Endothelial cell of umbilical vein (primary cell): ENCODE measurements around the gene NUBP1. TPM values are rescaled to one million over a fixed set of nuclear protein-coding genes. Genes with fewer than 3 reads are reported as not detected.

Source experiments
- BruUV-seq: library from RNA; stranded (reverse); fragments of 400-500 nt; replicated peaks from 2 replicates; lab custom pipeline; 2021; lab: Mats Ljungman, UMichigan
- CTCF ChIA-PET: fragments of 300-600, 350-600 bp; sonication (Branson Sonifier 250); formaldehyde crosslinking; loops from one replicate; lab custom pipeline; 2021; ENCODE audit warnings: antibody characterized with exemption, inconsistent platforms; lab: Charles Lee
- POLR2A ChIA-PET: fragments of 300-600, 350-600 bp; sonication (Branson Sonifier 250); formaldehyde crosslinking; loops from one replicate; lab custom pipeline; 2021; ENCODE audit warnings: antibody characterized with exemption, inconsistent platforms; lab: Charles Lee
- DNase-seq: peaks from one replicate; pipeline ENCODE4 v3.0.0-alpha.2; 2011; ENCODE audit warnings: low read depth, low spot score
- FAIRE-seq: peaks from 2 replicates; lab custom pipeline; 2011; peaks lifted over from hg19 to GRCh38; lab: Jason Lieb, UNC
- H2AFZ ChIP-seq: 2 replicates; pipeline ENCODE4 v1.6.0; 2012; ENCODE audit warnings: low read depth, low read length, control low read depth, inconsistent platforms
- H3K27ac ChIP-seq: 2 replicates; pipeline ENCODE4 v1.5.1; 2011; ENCODE audit warnings: low read depth, mild to moderate bottlenecking, control low read depth, low read length, moderate library complexity; ENCODE audit not compliant: insufficient read depth
- H3K27me3 ChIP-seq, 2 experiments: 2 replicates each; pipeline versions ENCODE4 v1.6.0 to v1.6.1; 2011; ENCODE audit warnings: low read length in 2 of 2, mixed read lengths in 1 of 2; ENCODE audit not compliant: control insufficient read depth in 2 of 2, insufficient read depth in 2 of 2
- H3K36me3 ChIP-seq, 2 experiments: 2 replicates in 1 of 2; 3 replicates in 1 of 2; pipeline ENCODE4 v1.5.1; 2011; ENCODE audit warnings: low read length in 2 of 2, mild to moderate bottlenecking in 1 of 2, moderate library complexity in 1 of 2; ENCODE audit not compliant: control insufficient read depth in 2 of 2, insufficient read depth in 2 of 2; ENCODE audit errors: extremely low read depth in 1 of 2
- H3K4me1 ChIP-seq: 3 replicates; pipeline ENCODE4 v1.5.1; 2011; ENCODE audit warnings: mild to moderate bottlenecking, low read length; ENCODE audit not compliant: control insufficient read depth, insufficient read depth; ENCODE audit errors: extremely low read depth
- H3K4me2 ChIP-seq: 2 replicates; pipeline ENCODE4 v1.6.1; 2011; ENCODE audit warnings: low read length, control low read depth, mixed read lengths; ENCODE audit not compliant: insufficient read depth
- H3K4me3 ChIP-seq, 3 experiments: fragments of 200-600 bp in 1 of 3; sonication (generic), shearing (Covaris generic) in 1 of 3; replicated peaks in 1 of 3; 2 replicates each; pipeline ENCODE4 v1.5.1; 2011 to 2016; ENCODE audit warnings: control low read depth in 3 of 3, low read length in 3 of 3, mild to moderate bottlenecking in 2 of 3, inconsistent platforms in 1 of 3, low read depth in 1 of 3, moderate library complexity in 1 of 3; ENCODE audit not compliant: insufficient read depth in 1 of 3
- H3K79me2 ChIP-seq: 2 replicates; pipeline ENCODE4 v1.6.0; 2012; ENCODE audit warnings: low read length, inconsistent platforms; ENCODE audit not compliant: control insufficient read depth, insufficient read depth
- H3K9ac ChIP-seq: replicated peaks from 2 replicates; pipeline ENCODE3; 2011; ENCODE audit warnings: low read length, control low read depth; ENCODE audit not compliant: insufficient read depth; ENCODE audit errors: extremely low read depth
- H3K9me1 ChIP-seq: replicated peaks from 3 replicates; pipeline ENCODE4 v1.6.0; 2011; ENCODE audit warnings: mild to moderate bottlenecking, low read length; ENCODE audit not compliant: control insufficient read depth, insufficient read depth; ENCODE audit errors: extremely low read depth
- H3K9me3 ChIP-seq: replicated peaks from 2 replicates; pipeline ENCODE4 v1.5.1; 2012; ENCODE audit warnings: low read length, inconsistent platforms; ENCODE audit not compliant: control insufficient read depth, insufficient read depth
- H4K20me1 ChIP-seq: replicated peaks from 2 replicates; pipeline ENCODE3; 2011; ENCODE audit warnings: mild to moderate bottlenecking, low read length; ENCODE audit not compliant: control insufficient read depth, insufficient read depth; ENCODE audit errors: extremely low read depth
- EZH2 ChIP-seq: IDR thresholded peaks from 2 replicates; pipeline ENCODE4 v1.6.1; 2012; ENCODE audit warnings: borderline replicate concordance, low read depth, mild to moderate bottlenecking, moderate library complexity, low read length, inconsistent platforms; ENCODE audit not compliant: severe bottlenecking
- MYC ChIP-seq: IDR thresholded peaks from one replicate; pipeline ENCODE4 v1.6.1; 2011; ENCODE audit warnings: mild to moderate bottlenecking, low read depth, low read length
- POLR2AphosphoS5 ChIP-seq: IDR thresholded peaks from 2 replicates; pipeline ENCODE4 v1.6.1; 2012; ENCODE audit warnings: low read depth, mild to moderate bottlenecking, control low read depth, low read length, moderate library complexity; ENCODE audit not compliant: insufficient read depth
- dilution Hi-C: fragments of 300-500 bp; cut with MboI; formaldehyde crosslinking; loops from one replicate; pipeline ENCODE4 v1.15.0; 2019; ENCODE audit warnings: low sequenced_read_pairs; ENCODE audit not compliant: extremely low pct_ligation_motif_present
- intact Hi-C: fragments of 100-400 bp; cut with micrococcal nuclease; formaldehyde crosslinking; loops from one replicate; pipeline ENCODE4 v1.10.0; 2022
- polyA plus RNA-seq, 4 experiments: library from polyadenylated mRNA; depleted of rRNA in 3 of 4; stranded (reverse) in 3 of 4; unstranded in 1 of 4; fragments of >200 nt; gene quantifications; 2 replicates each; pipeline versions ENCODE4 v1.2.1 to v1.2.3, GENCODE V29; 2011 to 2012; ENCODE audit warnings: missing spikeins in 1 of 4
- small RNA-seq: library from RNA; depleted of rRNA; stranded (forward); fragments of <200 nt; gene quantifications from one replicate; pipeline ENCODE3, GENCODE V24; 2012; ENCODE audit warnings: low replicate concordance, low read depth; ENCODE audit not compliant: insufficient read depth, insufficient read length
- total RNA-seq: library from RNA; stranded (reverse); gene quantifications from 2 replicates; pipeline ENCODE4 v1.2.3, GENCODE V29; 2021

Gene NUBP1
- total and polyA plus RNA-seq, 2 donors (not counting 3 experiments of a cell fraction or from before 2014, with no cell fraction given): 23.6 to 30.8 TPM

DNA sequence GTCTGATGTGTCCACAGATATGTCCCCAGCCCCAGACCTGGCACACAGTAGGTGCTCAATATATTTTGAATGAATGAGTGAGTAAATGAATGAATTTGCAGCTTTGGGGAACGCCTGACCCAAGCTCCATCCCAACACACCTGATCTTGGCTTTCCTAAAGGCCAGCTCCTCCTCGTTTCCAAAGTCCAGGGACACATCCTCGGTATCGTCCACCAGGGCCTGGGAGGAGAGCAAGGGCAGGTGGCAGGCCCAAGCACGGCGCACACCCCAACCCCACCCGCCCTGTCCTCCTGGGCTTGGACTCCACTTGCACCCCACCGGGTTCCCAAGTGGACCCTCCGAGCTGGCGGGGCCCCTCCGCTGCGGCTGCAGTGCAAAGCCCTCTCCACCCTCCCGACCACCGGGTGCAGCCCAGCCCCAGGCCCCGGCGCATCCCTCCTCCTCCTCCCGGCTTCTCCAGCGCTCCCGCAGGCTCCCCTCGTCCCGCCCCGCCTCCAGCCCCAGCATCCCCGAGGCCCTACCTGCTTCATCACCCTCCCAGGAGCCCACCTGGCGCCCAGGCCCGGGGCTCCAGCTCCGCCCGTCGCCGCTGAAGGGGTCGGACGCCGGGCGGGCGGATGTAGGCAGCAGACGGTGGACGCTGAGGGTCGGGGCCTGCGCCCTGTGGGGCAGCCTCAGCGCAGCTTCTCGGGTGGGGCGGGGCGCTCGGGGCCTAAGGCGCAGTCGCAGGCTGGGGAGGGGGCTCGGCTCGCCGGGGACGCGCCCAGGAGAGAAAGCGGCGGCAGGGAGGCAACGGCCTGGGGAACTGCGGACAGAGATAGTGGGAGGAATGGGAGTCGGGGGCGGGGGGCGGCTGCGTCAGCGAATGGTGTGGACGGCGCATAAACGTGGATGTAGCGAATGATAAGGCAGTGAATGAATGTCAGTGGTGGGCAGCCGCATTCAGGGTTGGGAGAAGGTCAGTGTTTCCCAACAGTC, 74.6 kb downstream of the NUBP1 start, which contains the start of gene TVP23A:
TSS of gene TVP23A (minus strand) at position 832 of the 979 bp plus-strand sequence. CDS start at position 531, 301 bp downstream.
- intact Hi-C loops (no loop called here), dilution Hi-C loops (no loop called here)
- H3K4me2 ChIP-seq: no peak within 1 kb of the TSS
- no peaks in the 10 kb centered on the region for H3K9me3 ChIP-seq
- peaks cover 0 to 6% of the 10 kb centered on the region in 2 experiments for H3K27me3 ChIP-seq
- CTCF ChIA-PET: no interaction called here
- BruUV-seq: no TSS peak
- no peaks in the 10 kb centered on the region for H3K4me1 ChIP-seq
- DNase-seq (no peak), FAIRE-seq (no peak)
- H4K20me1 ChIP-seq: no peaks in the 10 kb centered on the region
- no peak within 1 kb of the TSS for H3K9ac ChIP-seq
- no peaks in the 10 kb centered on the region for H3K79me2 ChIP-seq
- H2AFZ ChIP-seq: no peak within 1 kb of the TSS
- no peaks in the 10 kb centered on the region for H3K36me3 ChIP-seq
- no peak within 1 kb of the TSS for H3K27ac ChIP-seq
- TF ChIP-seq EZH2 (peak; percentile 28), POLR2AphosphoS5 (no peak), MYC (no peak)
- H3K9me1 ChIP-seq: no peaks in the 10 kb centered on the region
- POLR2A ChIA-PET: no interaction called here
- no peak within 1 kb of the TSS for H3K4me3 ChIP-seq

Small RNA genes within 50 kb of the gene (small RNA-seq; reads per million reads assigned to genes)
- gene MTND4LP24 (not detected), gene MTND6P33 (not detected)

Other genes starting within 250 kb of the NUBP1 start
- gene EMP2, start 163.2 kb upstream of the NUBP1 start, total RNA-seq: 18.3 and 25.5 TPM in 2 replicates
- gene EMP2, start 163.2 kb upstream of the NUBP1 start, polyA plus RNA-seq: 19.0 and 25.5 TPM in 2 replicates
- not detected in 2 replicates for gene TEKT5, start 48.9 kb upstream of the NUBP1 start, total RNA-seq
- 0.16 TPM in 1 of 2 replicates, not detected in the other for gene TEKT5, start 48.9 kb upstream of the NUBP1 start, polyA plus RNA-seq
- not detected in 2 replicates for gene TVP23A, start 75.0 kb downstream of the NUBP1 start, total RNA-seq
- gene TVP23A, start 75.0 kb downstream of the NUBP1 start, polyA plus RNA-seq: not detected in 2 replicates
- 0.14 TPM in 1 of 2 replicates, not detected in the other for gene CIITA, start 133.4 kb downstream of the NUBP1 start, total RNA-seq
- gene CIITA, start 133.4 kb downstream of the NUBP1 start, polyA plus RNA-seq: not detected in 2 replicates
- 29.1 and 32.8 TPM in 2 replicates for gene DEXI, start 198.6 kb downstream of the NUBP1 start, total RNA-seq
- 69.5 and 72.9 TPM in 2 replicates for gene DEXI, start 198.6 kb downstream of the NUBP1 start, polyA plus RNA-seq
- gene CLEC16A, start 200.7 kb downstream of the NUBP1 start, total RNA-seq: 23.3 and 25.7 TPM in 2 replicates
- 11.1 and 11.4 TPM in 2 replicates for gene CLEC16A, start 200.7 kb downstream of the NUBP1 start, polyA plus RNA-seq